Measurements from ENCODE around the gene SORBS2. TPM values are rescaled to one million over a fixed set of nuclear protein-coding genes. Genes with fewer than 3 reads are reported as not detected.

Gene SORBS2
- total RNA-seq, 2 donors from 2014 or later: 210 to 218 TPM

GRCh38 chr4:185801471-185801870 is 10.5 kb downstream of the SORBS2 start:
- 89 to 91% methylated on average over 4 of the region's 4 CpGs for WGBS, 2 donors
- no peak for TF ChIP-seq CTCF (IDR thresholded peaks at IDR 0.05)
- no peak for TF ChIP-seq POLR2A (IDR thresholded peaks at IDR 0.05)
- Histone ChIP-seq H3K9me3 (no peaks in the 10 kb centered on the region), H3K27me3 (no peaks in the 10 kb centered on the region), H3K36me3 (replicated peaks in 1 of 2; ENCODE audit: insufficient read depth in 1 of 2, low read depth in 2 of 2) (no peaks in the 10 kb centered on the region), H3K4me1 (peaks cover 66% of the 10 kb centered on the region), H3K27ac (peak overlapping the region in 1 of 4 donors; percentile 3), H3K4me3 (no peak overlapping the region)
- ATAC-seq (no peak), DNase-seq (no peak)
- intact Hi-C loops (cut with DNase I): no loop called here

DNA sequence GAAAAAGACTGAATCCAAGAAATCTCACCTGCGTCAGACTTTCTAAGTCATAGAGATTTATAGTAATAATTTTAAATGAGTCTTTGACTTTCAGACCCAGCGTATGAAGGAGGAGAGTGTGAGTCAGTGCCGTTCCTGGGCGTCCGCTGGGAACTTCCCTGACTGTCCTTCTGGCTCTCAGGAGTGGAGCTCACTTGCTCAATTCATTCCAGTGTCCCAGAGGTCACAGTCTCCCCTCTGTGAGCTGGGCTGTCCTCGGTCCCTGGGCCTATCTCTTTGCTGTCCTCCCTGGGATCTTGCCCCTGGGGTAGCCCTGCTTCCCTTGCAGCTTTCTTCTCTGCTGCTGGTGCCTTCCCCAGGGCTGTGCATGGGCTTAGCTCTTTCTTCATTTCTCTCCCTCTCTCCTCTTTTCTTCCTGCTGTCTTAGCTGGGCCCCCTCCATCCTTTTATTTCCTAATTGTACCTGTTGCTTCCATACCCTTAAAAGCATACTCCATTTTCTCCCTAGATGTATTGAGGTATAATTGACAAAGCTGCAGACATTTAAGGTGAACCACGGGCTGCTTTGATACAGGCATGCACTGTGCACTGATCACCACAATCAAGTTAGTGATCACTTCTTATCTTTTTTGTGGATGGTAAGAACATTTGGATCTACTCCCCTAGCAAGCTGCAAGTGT is 11.6 kb downstream of the SORBS2 start:
- 76 to 79% methylated on average over 7 of the region's 7 CpGs for WGBS, 2 donors
- H3K27ac ChIP-seq: peak overlapping the region in 2 of 4 donors; percentile 19 to 33
- no peak overlapping the region for H3K4me3 ChIP-seq
- DNase-seq (no peak), ATAC-seq (no peak)
- H3K4me1 ChIP-seq: peaks cover 68% of the 10 kb centered on the region
- TF ChIP-seq CTCF (IDR thresholded peaks at IDR 0.05): no peak
- TF ChIP-seq POLR2A (IDR thresholded peaks at IDR 0.05): no peak
- intact Hi-C loops (cut with DNase I): no loop called here
- H3K27me3 ChIP-seq: no peaks in the 10 kb centered on the region
- no peaks in the 10 kb centered on the region for H3K9me3 ChIP-seq
- H3K36me3 ChIP-seq (replicated peaks in 1 of 2; ENCODE audit: insufficient read depth in 1 of 2, low read depth in 2 of 2): no peaks in the 10 kb centered on the region

- H3K27ac ChIP-seq: peak overlapping the region in 2 of 4 donors; percentile 19 to 37
- no peak overlapping the region for H3K4me3 ChIP-seq
- DNase-seq: no peak
- H3K27me3 ChIP-seq: no peaks in the 10 kb centered on the region
- no peaks in the 10 kb centered on the region for H3K36me3 ChIP-seq (replicated peaks in 1 of 2; ENCODE audit: insufficient read depth in 1 of 2, low read depth in 2 of 2)
- WGBS, 2 donors: 81 to 83% methylated on average over 10 of the region's 10 CpGs
- peaks cover 73% of the 10 kb centered on the region for H3K4me1 ChIP-seq
- no peak for ATAC-seq
- TF ChIP-seq POLR2A (IDR thresholded peaks at IDR 0.05): no peak
- no peak for TF ChIP-seq CTCF (IDR thresholded peaks at IDR 0.05)
- intact Hi-C loops (cut with DNase I): loop anchor here (10.0 kb wide), 1 partner anchor 145 kb away; no protein-coding TSS in a partner anchor
- no peaks in the 10 kb centered on the region for H3K9me3 ChIP-seq
Observed at GRCh38 chr4:185799442-185799841, 12.6 kb downstream of the SORBS2 start.

GRCh38 chr4:185797596-185798338 is 14.2 kb downstream of the SORBS2 start:
- H3K9me3 ChIP-seq: no peaks in the 10 kb centered on the region
- no peaks in the 10 kb centered on the region for H3K27me3 ChIP-seq
- H3K4me1 ChIP-seq: peaks cover 72% of the 10 kb centered on the region
- DNase-seq (no peak), ATAC-seq (no peak)
- peak overlapping the region in 2 of 4 donors; percentile 12 to 35 for H3K27ac ChIP-seq
- 68 to 71% methylated on average over 8 of the region's 8 CpGs for WGBS, 2 donors
- intact Hi-C loops (cut with DNase I): loop anchor here (10.0 kb wide), 1 partner anchor 143 kb away; no protein-coding TSS in a partner anchor
- no peaks in the 10 kb centered on the region for H3K36me3 ChIP-seq (replicated peaks in 1 of 2; ENCODE audit: insufficient read depth in 1 of 2, low read depth in 2 of 2)
- TF ChIP-seq CTCF (IDR thresholded peaks at IDR 0.05) (no peak), POLR2A (IDR thresholded peaks at IDR 0.05) (no peak)
- H3K4me3 ChIP-seq: no peak overlapping the region
